DMS 273 (cell line): Measurements from ENCODE around the gene RPAIN.

Source experiments
- DNase-seq: peaks from one replicate; lab custom pipeline; 2025; ENCODE audit not compliant: unreplicated experiment; lab: John Stamatoyannopoulos, UW

RPAIN gene

GRCh38 chr17:5419959-5420653, at the start of gene RPAIN:
RPAIN (plus strand) TSS chr17:5420182; CDS start chr17:5420211, 29 bp downstream.
- peak; percentile 91 for DNase-seq

GRCh38 chr17:5370411-5370810, 49.6 kb upstream of the RPAIN start:
- DNase-seq: no peak

GRCh38 chr17:5373112-5373511, 46.9 kb upstream of the RPAIN start:
- DNase-seq: no peak

- no peak for DNase-seq
Observed at GRCh38 chr17:5378566-5379207, 41.3 kb upstream of the RPAIN start.

GRCh38 chr17:5379351-5380107, 40.5 kb upstream of the RPAIN start:
- no peak for DNase-seq

- no peak for DNase-seq
Observed at GRCh38 chr17:5380491-5381135, 39.4 kb upstream of the RPAIN start.

DNA sequence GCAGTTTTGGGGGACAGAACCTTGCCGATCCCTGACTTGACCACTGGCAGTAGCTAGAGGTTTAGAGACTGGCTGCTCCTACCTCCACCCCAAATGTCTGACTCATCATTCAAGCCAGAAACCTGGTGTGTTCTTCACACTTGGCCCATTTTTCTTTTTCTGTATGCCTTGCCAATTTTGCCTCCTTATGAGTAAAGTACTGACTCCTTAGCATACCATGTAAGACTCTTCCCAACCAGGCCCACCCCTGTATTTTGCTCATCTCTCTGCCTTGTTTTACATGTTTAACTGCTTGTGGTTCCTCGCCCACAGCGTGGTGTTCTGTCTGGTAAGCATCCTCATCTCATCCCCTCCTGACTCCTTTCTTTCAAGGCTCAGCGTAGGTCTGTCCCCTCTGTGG, 38.4 kb upstream of the RPAIN start:
- DNase-seq: no peak

DNA sequence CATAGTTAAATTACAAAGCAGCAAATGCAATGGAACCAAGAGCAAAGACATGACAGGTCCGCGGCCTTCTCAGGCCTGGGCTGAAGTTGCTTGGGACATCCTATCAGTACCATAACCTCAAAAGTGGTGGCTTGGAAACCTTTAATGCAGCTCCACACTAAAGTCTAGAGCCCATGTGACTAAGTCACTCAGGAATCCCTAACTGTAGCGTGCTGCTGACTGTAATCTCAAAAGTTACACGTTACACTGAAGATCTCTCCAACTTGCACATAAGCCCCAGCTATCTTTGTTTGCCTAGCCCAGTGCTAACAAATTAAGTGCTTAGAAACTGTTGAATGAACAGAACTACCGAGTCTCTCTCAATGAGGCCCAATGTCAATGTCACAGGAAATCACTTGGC, 28.3 kb upstream of the RPAIN start:
- no peak for DNase-seq

- DNase-seq: no peak
Observed at GRCh38 chr17:5396612-5397011, 23.4 kb upstream of the RPAIN start.

DNA sequence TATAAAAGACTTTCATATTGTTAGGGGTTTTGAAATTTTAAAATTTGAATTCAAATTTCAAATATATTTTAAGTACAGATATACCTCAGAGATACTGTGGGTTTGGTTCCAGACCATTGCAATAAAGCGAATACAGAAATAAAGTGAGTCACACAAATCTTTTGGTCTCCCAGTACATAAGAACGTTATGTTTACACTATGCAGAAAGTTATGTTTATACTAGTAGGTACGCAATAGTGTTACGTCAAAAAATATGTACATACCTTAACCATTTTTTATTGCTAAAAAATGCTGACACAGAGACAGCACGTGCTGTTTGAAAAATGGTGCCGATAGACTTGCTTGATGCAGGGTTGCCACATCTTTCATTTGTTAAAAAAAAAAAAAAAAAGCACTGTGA, 20.2 kb upstream of the RPAIN start:
- DNase-seq: no peak

DNA sequence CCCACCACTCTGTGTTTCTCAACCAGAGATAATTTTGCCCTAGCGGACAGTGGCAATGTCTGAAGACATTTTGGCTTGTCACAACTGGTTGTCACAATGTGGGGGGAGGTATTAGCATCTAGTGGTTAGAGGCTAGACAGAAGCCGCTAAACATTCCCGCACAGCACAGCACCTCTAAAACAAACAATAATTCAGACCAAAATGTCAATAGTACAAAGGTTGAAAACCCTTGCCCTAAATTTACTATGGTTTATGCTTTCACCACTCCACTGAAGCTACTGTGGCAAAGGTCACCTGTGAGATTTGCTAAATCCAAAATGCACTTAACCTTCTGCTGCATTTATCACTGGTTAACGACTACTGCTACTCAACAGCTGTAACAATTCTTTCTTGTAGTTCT, 14.6 kb upstream of the RPAIN start:
- no peak for DNase-seq

DNA sequence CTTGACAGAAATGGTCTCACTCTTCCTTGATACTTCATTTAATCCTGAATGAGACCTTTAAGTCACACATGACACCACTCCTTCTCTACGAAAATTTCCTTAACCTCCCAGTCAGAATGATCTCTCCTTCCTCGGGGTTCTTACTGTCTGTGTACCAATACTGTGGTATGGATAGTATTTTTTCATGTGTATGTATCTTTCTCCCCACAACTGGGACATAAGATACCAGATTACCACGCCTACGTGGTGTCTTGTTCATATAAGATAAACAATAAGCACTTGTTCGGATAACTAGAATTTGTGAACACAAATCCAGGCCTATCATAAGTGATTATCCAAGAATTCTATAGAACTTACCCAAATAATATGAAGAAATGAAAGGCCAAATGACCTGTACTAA, 11.8 kb upstream of the RPAIN start:
- DNase-seq: no peak

DNA sequence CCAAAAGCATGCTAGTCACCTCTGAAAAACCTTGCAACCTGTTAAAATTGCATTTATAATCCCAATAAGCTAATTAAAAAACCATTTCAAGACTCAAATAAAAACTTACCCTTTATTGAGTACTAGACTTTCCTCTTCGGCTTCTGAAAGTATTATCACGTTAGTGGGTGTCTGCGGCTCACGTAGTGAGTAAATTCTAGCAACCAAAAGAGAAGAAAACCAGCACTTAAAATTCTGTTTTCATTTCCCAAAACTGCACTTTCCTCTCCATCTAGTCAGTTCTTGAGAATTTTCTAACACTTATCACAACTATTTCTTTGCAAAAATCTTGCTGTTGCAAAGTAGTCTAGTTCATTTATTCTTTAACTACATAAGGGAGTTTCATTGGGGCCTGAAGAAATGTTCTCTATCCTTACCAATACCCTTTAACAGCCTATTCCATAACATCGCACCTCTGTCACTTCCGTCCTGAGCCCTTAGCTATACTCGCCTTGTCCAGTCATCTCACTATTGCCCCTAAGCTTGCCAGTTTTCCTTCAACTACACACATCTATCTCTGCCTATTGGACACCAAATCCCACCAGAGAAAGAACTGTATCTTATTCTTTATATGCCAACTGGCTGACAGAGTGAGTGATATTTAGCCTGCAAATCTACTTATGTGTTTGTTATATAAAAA, 9.2 kb upstream of the RPAIN start:
- DNase-seq: no peak

- no peak for DNase-seq
Observed at GRCh38 chr17:5413682-5414081, 6.3 kb upstream of the RPAIN start.

- DNase-seq: no peak
Observed at GRCh38 chr17:5416901-5417300, 3.1 kb upstream of the RPAIN start.

DNA sequence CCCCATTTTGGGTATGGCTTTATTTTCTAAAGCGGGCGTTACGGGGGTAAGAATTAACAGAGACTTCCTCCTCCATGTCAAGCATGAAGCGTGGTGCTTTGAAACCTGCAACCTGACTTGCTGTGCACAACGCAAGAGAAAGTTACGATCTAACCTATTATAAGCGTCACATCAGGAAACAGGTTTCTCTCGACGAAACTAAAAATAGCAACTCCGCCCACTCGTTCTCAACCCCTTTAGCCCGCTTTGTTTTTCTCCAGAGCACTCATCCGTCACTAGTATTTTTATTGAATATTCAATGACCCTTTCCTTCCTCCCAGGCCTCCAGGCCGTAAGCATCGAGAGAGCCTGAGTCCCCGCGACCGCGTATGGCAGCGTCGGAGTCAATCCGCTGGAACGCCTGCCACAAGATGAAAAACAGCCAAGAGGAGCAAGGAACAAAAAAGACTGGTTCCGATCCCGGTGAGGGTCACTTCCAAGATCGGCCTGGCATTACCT, 1.1 kb upstream of the RPAIN start:
- DNase-seq: peak; percentile 56

DNA sequence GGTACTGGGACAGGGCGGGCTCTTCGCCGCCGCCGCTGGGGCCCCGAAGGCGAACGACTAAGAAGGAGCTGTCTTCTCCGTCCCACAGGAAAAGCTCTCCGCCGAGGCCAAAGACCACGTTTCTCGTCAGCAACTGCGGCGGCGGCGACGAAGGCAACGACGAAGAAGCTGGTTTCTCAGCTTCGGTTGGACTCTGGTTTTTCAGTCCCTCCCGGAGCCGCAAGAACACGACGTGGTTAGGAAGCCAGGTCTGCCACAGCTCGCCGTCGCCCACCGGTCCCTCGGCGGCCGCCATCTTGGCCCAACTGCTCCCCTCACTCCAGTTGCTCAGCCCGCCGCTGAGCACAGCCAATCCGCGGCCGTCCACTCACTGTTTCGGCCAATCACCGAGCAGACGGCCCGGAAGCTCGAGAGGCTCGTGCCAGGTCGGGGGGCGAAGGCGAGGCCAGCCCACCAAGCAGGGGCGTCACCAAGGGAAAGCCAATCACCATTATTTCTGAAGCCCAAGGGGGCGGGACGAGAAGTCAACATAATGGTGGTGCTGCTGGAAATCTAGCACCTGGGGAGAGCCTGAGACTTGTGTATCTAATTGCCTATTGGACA, 525 bp upstream of the RPAIN start, which contains the start of gene NUP88:
NUP88 (minus strand) TSS at position 307 of the 603 bp plus-strand sequence; CDS start at position 295, 12 bp downstream.
- peak; percentile 97 for DNase-seq

DNA sequence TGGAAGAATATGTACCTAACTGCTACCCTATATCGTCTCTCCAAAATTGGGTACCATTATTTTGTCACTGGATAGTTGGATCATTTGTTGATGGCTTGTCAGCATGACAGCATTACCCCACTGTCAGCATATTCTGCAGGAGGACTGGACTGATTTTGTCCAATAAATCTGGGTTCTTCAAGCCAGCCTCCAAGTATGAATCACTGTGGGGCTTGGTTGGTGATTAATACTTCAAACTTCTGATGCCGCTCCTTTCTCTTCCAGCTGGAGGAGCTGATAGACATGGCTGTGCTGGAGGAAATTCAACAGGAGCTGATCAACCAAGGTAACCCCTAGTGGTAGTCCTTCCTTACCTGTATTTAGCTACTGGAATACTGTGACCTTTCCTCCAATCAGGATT, 2.5 kb downstream of the RPAIN start:
- DNase-seq: no peak

- no peak for DNase-seq
Observed at GRCh38 chr17:5424909-5425308, 4.9 kb downstream of the RPAIN start.

- DNase-seq: no peak
Observed at GRCh38 chr17:5425826-5426225, 5.8 kb downstream of the RPAIN start.
